Stimulated activated CD4-positive, alpha-beta T cell treated with anti-CD3 and anti-CD28 coated beads, Interleukin-12 subunit alpha, Interleukin-12 subunit beta, amount 100 ng/mL, for 4 hours (primary cell): Measurements from ENCODE around the gene ZBTB42.

ENCODE experiments used
- DNase-seq: peaks from one replicate; pipeline ENCODE4 v3.0.0-alpha.2; 2020

ZBTB42 gene

GRCh38 chr14:104795781-104796686, 4.9 kb upstream of the ZBTB42 start:
- DNase-seq, result peak; percentile 69

GRCh38 chr14:104796687-104797081, 4.2 kb upstream of the ZBTB42 start:
- no peak for DNase-seq

GRCh38 chr14:104797115-104798044, 3.5 kb upstream of the ZBTB42 start:
- DNase-seq, result no peak

GRCh38 chr14:104798300-104799243, 2.3 kb upstream of the ZBTB42 start:
- DNase-seq, result no peak

- no peak for DNase-seq
These were observed 1.5 kb upstream of the ZBTB42 start for GRCh38 chr14:104799244-104800014.

GRCh38 chr14:104800015-104800770, 708 bp upstream of the ZBTB42 start:
- DNase-seq, result peak; percentile 85

- DNase-seq, result no peak
These were observed 856 bp downstream of the ZBTB42 start for GRCh38 chr14:104801520-104802393.

- DNase-seq, result no peak
These were observed 1.7 kb downstream of the ZBTB42 start for GRCh38 chr14:104802394-104803184.

GRCh38 chr14:104803280-104803911, 2.5 kb downstream of the ZBTB42 start:
- DNase-seq, result no peak

GRCh38 chr14:104803912-104804410, 3.1 kb downstream of the ZBTB42 start:
- no peak for DNase-seq

GRCh38 chr14:104804481-104805325, 3.8 kb downstream of the ZBTB42 start:
- DNase-seq, result no peak

GRCh38 chr14:104805326-104805678, 4.4 kb downstream of the ZBTB42 start:
- DNase-seq, result no peak

GRCh38 chr14:104805941-104806624, 5.2 kb downstream of the ZBTB42 start:
- DNase-seq, result no peak

GRCh38 chr14:104806625-104807465, 5.9 kb downstream of the ZBTB42 start:
- no peak for DNase-seq

GRCh38 chr14:104808456-104808855, 7.6 kb downstream of the ZBTB42 start:
- no peak for DNase-seq

GRCh38 chr14:104810316-104810715, 9.4 kb downstream of the ZBTB42 start:
- no peak for DNase-seq
